ENCODE results near the gene RPL6. TPM values are rescaled to one million over a fixed set of nuclear protein-coding genes. Genes with fewer than 3 reads are reported as not detected.
A peak's percentile ranks its signal among the peaks of the same experiment; 100 is the strongest.

Gene RPL6
- total and polyA plus RNA-seq, 9 of the 15 experiments (the other 6 are each of a cell fraction or from before 2014, with no cell fraction given): 1,519 to 3,103 (median 2,396) TPM

DNA sequence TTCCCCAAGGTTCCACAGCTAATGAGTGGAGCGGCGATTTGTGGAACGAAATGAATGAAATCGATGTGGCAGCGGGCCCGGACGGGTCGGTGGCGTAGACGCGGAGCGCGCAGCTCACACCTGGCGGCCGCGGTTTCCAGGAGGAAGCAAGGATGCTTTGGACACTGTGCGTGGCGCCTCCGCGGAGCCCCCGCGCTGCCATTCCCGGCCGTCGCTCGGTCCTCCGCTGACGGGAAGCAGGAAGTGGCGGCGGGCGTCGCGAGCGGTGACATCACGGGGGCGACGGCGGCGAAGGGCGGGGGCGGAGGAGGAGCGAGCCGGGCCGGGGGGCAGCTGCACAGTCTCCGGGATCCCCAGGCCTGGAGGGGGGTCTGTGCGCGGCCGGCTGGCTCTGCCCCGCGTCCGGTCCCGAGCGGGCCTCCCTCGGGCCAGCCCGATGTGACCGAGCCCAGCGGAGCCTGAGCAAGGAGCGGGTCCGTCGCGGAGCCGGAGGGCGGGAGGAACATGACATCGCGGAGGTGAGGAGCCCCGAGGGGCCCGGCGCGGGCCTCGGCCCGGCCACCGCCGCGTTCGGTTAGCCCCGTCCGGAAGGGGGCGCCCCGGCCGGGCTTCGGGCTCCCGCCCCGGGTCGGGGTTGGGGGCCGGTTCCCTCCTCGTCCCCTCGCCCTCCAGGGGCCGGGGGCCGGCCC lies 9.3 kb upstream of the RPL6 start, which contains the start of gene PTPN11 (continued):
- TF ChIP-seq ZNF592 (IDR thresholded peaks at IDR 0.05) (no peak; the same call in 1 of the 2 replicates), ILF3 (IDR thresholded peaks at IDR 0.05; ENCODE audit: borderline replicate concordance) (peak; percentile 77; the same call in 1 of the 2 replicates), THRAP3 (IDR thresholded peaks at IDR 0.05; ENCODE audit: borderline replicate concordance) (no peak), TAF1 (IDR thresholded peaks at IDR 0.05; ENCODE audit: control insufficient read depth, extremely low read depth, insufficient read depth, low read length, severe bottlenecking) (peak; percentile 97), GATA2 (CRISPR knock-in tag; IDR thresholded peaks at IDR 0.05) (no peak), ZNF444 (CRISPR knock-in tag; IDR thresholded peaks at IDR 0.05) (no peak), ZFP36 (IDR thresholded peaks at IDR 0.05; ENCODE audit: low read depth, low read length, partially characterized antibody) (no peak), HMG20B (CRISPR knock-in tag; IDR thresholded peaks at IDR 0.05) (no peak), SMAD2 (IDR thresholded peaks at IDR 0.05; ENCODE audit: low read depth, low read length) (no peak), PREB (CRISPR knock-in tag; IDR thresholded peaks at IDR 0.05) (no peak), PPARD (CRISPR knock-in tag; IDR thresholded peaks at IDR 0.05) (no peak), FUS (optimal IDR thresholded peaks at IDR 0.05; ENCODE audit: low read depth, low read length) (peak; percentile 69), SMARCA5 (IDR thresholded peaks at IDR 0.05) (no peak), ZNF133 (CRISPR knock-in tag; IDR thresholded peaks at IDR 0.05) (no peak), PHF8 (IDR thresholded peaks at IDR 0.05; ENCODE audit: borderline replicate concordance, low read length) (peak; percentile 95), NFE2 (IDR thresholded peaks at IDR 0.05; ENCODE audit: low read depth) (0 out of 2 replicates have a peak, but pooled peaks have one; percentile 2)
- TF ChIP-seq, protein P1, sequence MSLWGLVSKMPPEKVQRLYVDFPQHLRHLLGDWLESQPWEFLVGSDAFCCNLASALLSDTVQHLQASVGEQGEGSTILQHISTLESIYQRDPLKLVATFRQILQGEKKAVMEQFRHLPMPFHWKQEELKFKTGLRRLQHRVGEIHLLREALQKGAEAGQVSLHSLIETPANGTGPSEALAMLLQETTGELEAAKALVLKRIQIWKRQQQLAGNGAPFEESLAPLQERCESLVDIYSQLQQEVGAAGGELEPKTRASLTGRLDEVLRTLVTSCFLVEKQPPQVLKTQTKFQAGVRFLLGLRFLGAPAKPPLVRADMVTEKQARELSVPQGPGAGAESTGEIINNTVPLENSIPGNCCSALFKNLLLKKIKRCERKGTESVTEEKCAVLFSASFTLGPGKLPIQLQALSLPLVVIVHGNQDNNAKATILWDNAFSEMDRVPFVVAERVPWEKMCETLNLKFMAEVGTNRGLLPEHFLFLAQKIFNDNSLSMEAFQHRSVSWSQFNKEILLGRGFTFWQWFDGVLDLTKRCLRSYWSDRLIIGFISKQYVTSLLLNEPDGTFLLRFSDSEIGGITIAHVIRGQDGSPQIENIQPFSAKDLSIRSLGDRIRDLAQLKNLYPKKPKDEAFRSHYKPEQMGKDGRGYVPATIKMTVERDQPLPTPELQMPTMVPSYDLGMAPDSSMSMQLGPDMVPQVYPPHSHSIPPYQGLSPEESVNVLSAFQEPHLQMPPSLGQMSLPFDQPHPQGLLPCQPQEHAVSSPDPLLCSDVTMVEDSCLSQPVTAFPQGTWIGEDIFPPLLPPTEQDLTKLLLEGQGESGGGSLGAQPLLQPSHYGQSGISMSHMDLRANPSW (CRISPR knock-in tag; IDR thresholded peaks at IDR 0.05): no peak
- TF ChIP-seq, protein P2, sequence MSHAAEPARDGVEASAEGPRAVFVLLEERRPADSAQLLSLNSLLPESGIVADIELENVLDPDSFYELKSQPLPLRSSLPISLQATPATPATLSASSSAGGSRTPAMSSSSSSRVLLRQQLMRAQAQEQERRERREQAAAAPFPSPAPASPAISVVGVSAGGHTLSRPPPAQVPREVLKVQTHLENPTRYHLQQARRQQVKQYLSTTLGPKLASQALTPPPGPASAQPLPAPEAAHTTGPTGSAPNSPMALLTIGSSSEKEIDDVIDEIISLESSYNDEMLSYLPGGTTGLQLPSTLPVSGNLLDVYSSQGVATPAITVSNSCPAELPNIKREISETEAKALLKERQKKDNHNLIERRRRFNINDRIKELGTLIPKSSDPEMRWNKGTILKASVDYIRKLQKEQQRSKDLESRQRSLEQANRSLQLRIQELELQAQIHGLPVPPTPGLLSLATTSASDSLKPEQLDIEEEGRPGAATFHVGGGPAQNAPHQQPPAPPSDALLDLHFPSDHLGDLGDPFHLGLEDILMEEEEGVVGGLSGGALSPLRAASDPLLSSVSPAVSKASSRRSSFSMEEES (CRISPR knock-in tag; IDR thresholded peaks at IDR 0.05): no peak

Measured in K562 (cell line).